Chondrocyte (in vitro differentiated cells): ENCODE measurements around the gene NCAPG. TPM values are rescaled to one million over a fixed set of nuclear protein-coding genes. Genes with fewer than 3 reads are reported as not detected.

Experiments
- DNase-seq: peaks from one replicate; pipeline ENCODE4 v3.0.0; 2021; ENCODE audit warnings: mixed read lengths, low spot score
- H3K27ac Mint-ChIP-seq: one replicate; pipeline ENCODE4 v1.8.0; 2021; ENCODE audit warnings: mild to moderate bottlenecking, moderate library complexity, mixed read lengths; ENCODE audit not compliant: unreplicated experiment
- H3K27me3 Mint-ChIP-seq: 2 replicates; pipeline ENCODE4 v1.8.0; 2021; ENCODE audit warnings: low read depth, mixed read lengths
- H3K36me3 Mint-ChIP-seq: 2 replicates; pipeline ENCODE4 v1.8.0; 2021; ENCODE audit warnings: low read depth, mixed read lengths
- H3K4me1 Mint-ChIP-seq: 2 replicates; pipeline ENCODE4 v1.8.0; 2021; ENCODE audit warnings: low read depth, mild to moderate bottlenecking, mixed read lengths
- H3K4me3 Mint-ChIP-seq: one replicate; pipeline ENCODE4 v1.8.0; 2021; ENCODE audit warnings: mild to moderate bottlenecking, moderate library complexity, mixed read lengths; ENCODE audit not compliant: unreplicated experiment
- H3K9me3 Mint-ChIP-seq: 2 replicates; pipeline ENCODE4 v1.8.0; 2021; ENCODE audit warnings: low read depth, mixed read lengths
- CTCF ChIP-seq: fragments of 200-600 bp; sonication (generic); IDR thresholded peaks from 2 replicates; pipeline ENCODE4 v1.5.0; 2021; ENCODE audit warnings: antibody characterized with exemption, mild to moderate bottlenecking, moderate library complexity
- total RNA-seq: library from RNA; stranded (reverse); gene quantifications from 3 replicates; pipeline ENCODE4 v1.2.1, GENCODE V29; 2021

NCAPG gene
- total RNA-seq, 1 donor from 2014 or later: 6.4 TPM

- Mint-ChIP-seq H3K27me3 (peaks cover 3% of the 10 kb centered on the region), H3K36me3 (no peaks in the 10 kb centered on the region)
Measured at GRCh38 chr4:17765514-17766286, 45.1 kb upstream of the NCAPG start.

GRCh38 chr4:17766826-17767458 lies 43.8 kb upstream of the NCAPG start:
- no peak for TF ChIP-seq CTCF
- Mint-ChIP-seq H3K9me3 (no peaks in the 10 kb centered on the region), H3K36me3 (no peaks in the 10 kb centered on the region), H3K4me1 (no peaks in the 10 kb centered on the region), H3K27me3 (peaks cover under 1% of the 10 kb centered on the region), H3K27ac (no peak overlapping the region), H3K4me3 (no peak overlapping the region)
- no peak for DNase-seq

More at GRCh38 chr4:17765514-17766286, 45.1 kb upstream of the NCAPG start:
- Mint-ChIP-seq H3K4me3 (no peak overlapping the region), H3K9me3 (no peaks in the 10 kb centered on the region), H3K4me1 (no peaks in the 10 kb centered on the region), H3K27ac (no peak overlapping the region)
- no peak for DNase-seq
- no peak for TF ChIP-seq CTCF

- TF ChIP-seq CTCF: no peak
- Mint-ChIP-seq H3K4me1 (no peaks in the 10 kb centered on the region), H3K27ac (no peak overlapping the region), H3K27me3 (no peaks in the 10 kb centered on the region), H3K4me3 (no peak overlapping the region), H3K9me3 (no peaks in the 10 kb centered on the region), H3K36me3 (no peaks in the 10 kb centered on the region)
- DNase-seq: no peak
Measured at GRCh38 chr4:17769406-17770174, 41.2 kb upstream of the NCAPG start.

GRCh38 chr4:17770845-17771244 lies 39.9 kb upstream of the NCAPG start:
- Mint-ChIP-seq H3K36me3 (no peaks in the 10 kb centered on the region), H3K4me1 (no peaks in the 10 kb centered on the region), H3K27ac (no peak overlapping the region), H3K27me3 (no peaks in the 10 kb centered on the region), H3K4me3 (no peak overlapping the region), H3K9me3 (no peaks in the 10 kb centered on the region)
- TF ChIP-seq CTCF: no peak
- DNase-seq: no peak

- H3K4me1 Mint-ChIP-seq: no peaks in the 10 kb centered on the region
- no peaks in the 10 kb centered on the region for H3K27me3 Mint-ChIP-seq
- no peak for TF ChIP-seq CTCF
- H3K4me3 Mint-ChIP-seq: no peak overlapping the region
- no peaks in the 10 kb centered on the region for H3K36me3 Mint-ChIP-seq
- DNase-seq: no peak
- H3K27ac Mint-ChIP-seq: no peak overlapping the region
- H3K9me3 Mint-ChIP-seq: no peaks in the 10 kb centered on the region
Measured at GRCh38 chr4:17771284-17771908, 39.4 kb upstream of the NCAPG start.
